ENCODE measurements around the gene KCNK4. TPM values are rescaled to one million over a fixed set of nuclear protein-coding genes. Genes with fewer than 3 reads are reported as not detected.

Gene KCNK4
- total and polyA plus RNA-seq, 2 donors from 2014 or later: not detected

GRCh38 chr11:64343767-64344559 is 52.9 kb downstream of the KCNK4 start:
- DNase-seq (no peak), FAIRE-seq (no peak)
- no peak for TF ChIP-seq CTCF (IDR thresholded peaks at IDR 0.05; ENCODE audit: borderline replicate concordance, extremely low read depth, insufficient read depth)
- H3K4me3 ChIP-seq (ENCODE audit: low read length in 3 of 3): no peak overlapping the region
- H3K4me1 ChIP-seq (ENCODE audit: control insufficient read depth in 2 of 3, insufficient read depth in 2 of 3, low read depth in 1 of 3, low read length in 3 of 3): peaks cover 0 to 5% (median 4%) of the 10 kb centered on the region in 3 donors
- no peaks in the 10 kb centered on the region for H3K27me3 ChIP-seq (ENCODE audit: control insufficient read depth, insufficient read depth, low read length)
- H3K36me3 ChIP-seq (ENCODE audit: control insufficient read depth in 2 of 3, insufficient read depth in 3 of 3, low read length in 3 of 3): no peaks in the 10 kb centered on the region
- no peak overlapping the region for H3K27ac ChIP-seq (ENCODE audit: low read depth in 2 of 2, low read length in 2 of 2)
- H3K9me3 ChIP-seq (ENCODE audit: control insufficient read depth in 2 of 3, insufficient read depth in 1 of 3, low read length in 3 of 3): no peaks in the 10 kb centered on the region
- intact Hi-C loops (cut with DNase I): no loop called here
- H3K9ac ChIP-seq (ENCODE audit: low read length in 3 of 3): no peak overlapping the region

DNA sequence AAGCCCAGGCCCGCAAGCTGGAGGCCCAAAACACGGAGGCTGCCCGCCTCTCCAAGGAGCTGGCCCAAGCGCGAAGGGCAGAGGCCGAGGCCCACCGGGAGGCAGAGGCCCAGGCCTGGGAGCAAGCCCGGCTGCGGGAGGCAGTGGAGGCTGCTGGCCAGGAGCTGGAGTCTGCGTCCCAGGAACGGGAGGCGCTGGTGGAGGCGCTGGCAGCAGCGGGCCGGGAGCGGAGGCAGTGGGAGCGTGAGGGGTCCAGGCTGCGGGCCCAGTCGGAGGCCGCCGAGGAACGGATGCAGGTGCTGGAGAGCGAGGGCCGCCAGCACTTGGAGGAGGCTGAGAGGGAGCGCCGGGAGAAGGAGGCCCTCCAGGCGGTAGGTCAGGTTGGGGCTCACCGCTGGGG is 53.7 kb downstream of the KCNK4 start:
- Histone ChIP-seq H3K27me3 (ENCODE audit: control insufficient read depth, insufficient read depth, low read length) (no peaks in the 10 kb centered on the region), H3K4me1 (ENCODE audit: control insufficient read depth in 2 of 3, insufficient read depth in 2 of 3, low read depth in 1 of 3, low read length in 3 of 3) (peaks cover 0 to 5% (median 4%) of the 10 kb centered on the region in 3 donors), H3K4me3 (ENCODE audit: low read length in 3 of 3) (no peak overlapping the region), H3K9ac (ENCODE audit: low read length in 3 of 3) (no peak overlapping the region), H3K9me3 (ENCODE audit: control insufficient read depth in 2 of 3, insufficient read depth in 1 of 3, low read length in 3 of 3) (no peaks in the 10 kb centered on the region), H3K27ac (ENCODE audit: low read depth in 2 of 2, low read length in 2 of 2) (no peak overlapping the region), H3K36me3 (ENCODE audit: control insufficient read depth in 2 of 3, insufficient read depth in 3 of 3, low read length in 3 of 3) (no peaks in the 10 kb centered on the region)
- no peak for TF ChIP-seq CTCF (IDR thresholded peaks at IDR 0.05; ENCODE audit: borderline replicate concordance, extremely low read depth, insufficient read depth)
- DNase-seq (no peak), FAIRE-seq (no peak)
- intact Hi-C loops (cut with DNase I): no loop called here

DNA sequence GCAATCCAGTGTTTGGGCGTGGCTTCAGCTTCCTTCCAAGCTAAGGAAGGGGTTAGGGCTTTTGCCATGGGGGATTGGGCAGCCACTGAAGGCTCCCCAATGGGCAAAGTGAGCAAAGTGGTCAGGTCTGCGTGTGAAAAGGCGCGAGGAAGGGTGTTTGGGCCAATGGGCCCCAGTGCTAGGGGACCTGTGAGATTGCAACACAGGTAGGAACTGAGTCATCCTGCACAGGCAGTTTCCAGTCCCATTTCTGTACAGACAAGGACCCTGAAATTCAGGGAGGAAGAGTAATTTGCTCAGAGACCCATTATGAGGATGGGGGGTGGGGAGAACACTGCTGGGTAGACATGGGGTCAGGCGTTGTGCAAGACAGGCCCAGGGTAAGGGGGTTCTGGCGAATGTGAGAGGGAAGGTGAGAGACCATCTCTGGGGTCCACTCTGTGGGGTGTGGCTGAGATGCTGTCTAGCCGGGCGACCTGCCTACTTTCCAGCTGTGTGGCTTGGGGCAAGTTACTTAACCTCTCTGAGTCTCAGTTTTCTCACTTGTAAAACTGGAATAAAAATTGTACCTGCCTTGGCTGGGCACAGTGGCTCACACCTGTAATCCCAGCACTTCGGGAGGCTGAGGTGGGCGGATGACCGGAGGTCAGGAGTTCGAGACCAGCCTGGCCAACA is 56.2 kb downstream of the KCNK4 start:
- Histone ChIP-seq H3K36me3 (ENCODE audit: control insufficient read depth in 2 of 3, insufficient read depth in 3 of 3, low read length in 3 of 3) (no peaks in the 10 kb centered on the region), H3K4me1 (ENCODE audit: control insufficient read depth in 2 of 3, insufficient read depth in 2 of 3, low read depth in 1 of 3, low read length in 3 of 3) (peaks cover 0 to under 1% (median 0%) of the 10 kb centered on the region in 3 donors), H3K9me3 (ENCODE audit: control insufficient read depth in 2 of 3, insufficient read depth in 1 of 3, low read length in 3 of 3) (no peaks in the 10 kb centered on the region), H3K9ac (ENCODE audit: low read length in 3 of 3) (no peak overlapping the region), H3K27me3 (ENCODE audit: control insufficient read depth, insufficient read depth, low read length) (no peaks in the 10 kb centered on the region), H3K4me3 (ENCODE audit: low read length in 3 of 3) (no peak overlapping the region), H3K27ac (ENCODE audit: low read depth in 2 of 2, low read length in 2 of 2) (no peak overlapping the region)
- intact Hi-C loops (cut with DNase I): no loop called here
- DNase-seq (no peak), FAIRE-seq (no peak)
- TF ChIP-seq CTCF (IDR thresholded peaks at IDR 0.05; ENCODE audit: borderline replicate concordance, extremely low read depth, insufficient read depth): no peak

Data from kidney (tissue), 14 donors.